ENCODE measurements around the gene ZNF175. TPM values are rescaled to one million over a fixed set of nuclear protein-coding genes. Genes with fewer than 3 reads are reported as not detected.

Gene ZNF175
- total RNA-seq, 4 donors from 2014 or later, result 4.1 to 17.8 (median 9.3) TPM

DNA sequence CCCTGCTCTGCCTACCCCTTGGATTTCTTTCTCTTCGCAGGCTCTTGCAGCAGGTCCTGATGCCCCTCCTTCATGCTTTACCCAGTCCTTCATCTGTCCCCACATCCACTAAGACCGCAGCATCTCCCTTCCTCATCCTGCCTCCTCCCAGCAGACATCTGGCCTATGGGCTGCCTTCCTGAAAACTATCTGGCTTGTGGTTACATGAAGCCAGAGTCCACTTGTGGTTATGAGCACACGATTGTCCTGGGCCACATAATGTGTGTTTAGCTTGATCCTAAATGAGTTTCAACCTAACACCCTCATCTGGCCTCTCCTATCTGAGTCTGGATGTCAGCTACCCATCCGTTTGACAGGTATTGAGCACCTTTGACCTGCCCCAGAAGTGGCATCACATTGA lies 5.5 kb upstream of the ZNF175 start:
- H3K36me3 ChIP-seq, result no peaks in the 10 kb centered on the region
- no peak overlapping the region for H3K27ac ChIP-seq
- H3K4me3 ChIP-seq, result no peak overlapping the region
- H3K27me3 ChIP-seq, result no peaks in the 10 kb centered on the region
- no peak for TF ChIP-seq CTCF (IDR thresholded peaks at IDR 0.05)
- TF ChIP-seq POLR2A (IDR thresholded peaks at IDR 0.05), result no peak
- DNase-seq, result no peak
- no peaks in the 10 kb centered on the region for H3K4me1 ChIP-seq
- intact Hi-C loops (cut with DNase I; ENCODE audit: low total_unique reads), result no loop called here
- H3K9me3 ChIP-seq, result no peaks in the 10 kb centered on the region

DNA sequence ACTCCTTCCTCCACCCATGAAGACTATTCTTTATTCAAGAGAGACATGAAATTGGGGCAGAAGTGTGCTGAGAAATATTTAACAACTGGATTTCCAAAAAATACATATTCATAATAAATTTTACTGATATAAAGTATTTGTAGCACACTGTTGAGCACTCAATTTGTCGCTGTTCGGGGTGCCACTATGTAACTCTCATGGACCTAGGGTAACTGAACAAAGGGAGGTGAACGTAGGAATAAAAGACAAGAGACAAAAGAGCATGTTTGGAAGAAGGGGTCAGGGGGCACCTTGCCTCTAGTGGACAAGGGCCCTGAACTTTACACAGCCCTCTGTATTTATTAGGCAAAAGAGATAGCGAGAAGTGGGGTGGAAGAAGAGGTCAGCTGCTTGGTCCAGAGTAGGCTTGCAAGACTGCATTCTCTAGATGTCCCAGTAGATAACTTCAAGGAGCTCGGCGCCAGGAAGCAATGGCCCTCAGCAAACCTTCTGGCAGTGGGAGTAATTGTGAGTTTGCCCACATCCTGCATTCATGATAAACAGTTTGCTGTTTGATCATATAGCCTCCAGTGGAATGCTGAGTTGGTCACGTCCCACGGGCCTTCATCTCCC lies 4.5 kb upstream of the ZNF175 start:
- Histone ChIP-seq H3K27me3 (no peaks in the 10 kb centered on the region), H3K9me3 (no peaks in the 10 kb centered on the region), H3K4me3 (no peak overlapping the region), H3K4me1 (no peaks in the 10 kb centered on the region), H3K27ac (no peak overlapping the region), H3K36me3 (no peaks in the 10 kb centered on the region)
- no peak for DNase-seq
- intact Hi-C loops (cut with DNase I; ENCODE audit: low total_unique reads), result no loop called here
- no peak for TF ChIP-seq CTCF (IDR thresholded peaks at IDR 0.05)
- no peak for TF ChIP-seq POLR2A (IDR thresholded peaks at IDR 0.05)

- Histone ChIP-seq H3K9me3 (no peaks in the 10 kb centered on the region), H3K27me3 (no peaks in the 10 kb centered on the region), H3K4me3 (no peak overlapping the region), H3K4me1 (peaks cover 0 to 3% of the 10 kb centered on the region in 2 donors), H3K36me3 (no peaks in the 10 kb centered on the region), H3K27ac (no peak overlapping the region)
- DNase-seq, result no peak
- intact Hi-C loops (cut with DNase I; ENCODE audit: low total_unique reads), result no loop called here
- TF ChIP-seq POLR2A (IDR thresholded peaks at IDR 0.05) (no peak), CTCF (IDR thresholded peaks at IDR 0.05) (no peak)
Observed at GRCh38 chr19:51567583-51567982, 3.5 kb upstream of the ZNF175 start.

DNA sequence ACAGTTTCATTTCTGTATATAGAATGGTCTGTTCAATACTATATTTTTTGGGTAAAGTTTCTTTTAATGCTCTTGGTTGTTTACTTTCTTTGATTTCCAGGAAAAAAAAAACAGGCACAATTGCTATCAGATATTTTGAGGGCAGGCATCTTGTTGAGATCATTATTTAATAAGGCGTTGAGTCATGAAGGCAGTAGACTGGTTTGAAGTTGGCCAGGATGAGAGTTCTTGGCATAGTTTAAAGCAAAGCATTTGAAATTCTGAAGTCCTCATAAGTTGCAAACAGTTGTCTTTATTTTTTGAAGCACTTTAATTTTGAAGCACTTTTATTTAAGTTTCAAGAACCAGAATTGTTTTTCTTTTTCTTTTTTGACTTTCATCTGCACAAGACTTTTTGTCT lies 2.6 kb upstream of the ZNF175 start:
- Histone ChIP-seq H3K4me1 (peaks cover 0 to 6% of the 10 kb centered on the region in 2 donors), H3K36me3 (no peaks in the 10 kb centered on the region), H3K27ac (no peak overlapping the region), H3K9me3 (no peaks in the 10 kb centered on the region), H3K27me3 (no peaks in the 10 kb centered on the region), H3K4me3 (no peak overlapping the region)
- TF ChIP-seq POLR2A (IDR thresholded peaks at IDR 0.05) (no peak), CTCF (IDR thresholded peaks at IDR 0.05) (no peak)
- DNase-seq, result no peak
- intact Hi-C loops (cut with DNase I; ENCODE audit: low total_unique reads), result no loop called here

DNA sequence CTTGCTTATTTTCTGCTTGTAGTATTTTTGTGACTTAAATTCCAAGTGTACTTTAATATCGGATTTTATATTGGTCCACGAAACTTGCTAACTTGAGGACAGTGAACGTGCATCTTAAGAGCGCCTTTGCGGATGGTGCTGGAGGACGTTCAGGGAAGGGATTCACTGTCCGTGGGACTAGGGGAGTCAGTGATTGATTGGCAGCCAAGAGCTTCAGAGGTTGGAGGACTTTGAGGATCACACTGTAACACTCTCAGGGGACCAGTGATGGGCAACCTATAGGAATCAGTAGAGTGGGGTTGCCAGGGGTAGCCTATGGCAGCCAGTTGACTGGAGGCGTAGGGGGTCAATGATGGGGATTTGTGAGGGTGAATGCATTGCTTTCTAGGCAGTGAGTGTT lies 516 bp downstream of the ZNF175 start:
- Histone ChIP-seq H3K27ac (peak overlapping the region; percentile 51 to 63), H3K4me3 (peak overlapping the region; percentile 69 to 73), H3K27me3 (no peaks in the 10 kb centered on the region), H3K36me3 (no peaks in the 10 kb centered on the region), H3K9me3 (no peaks in the 10 kb centered on the region), H3K4me1 (peaks cover 0 to 6% of the 10 kb centered on the region in 2 donors)
- intact Hi-C loops (cut with DNase I; ENCODE audit: low total_unique reads), result no loop called here
- TF ChIP-seq POLR2A (IDR thresholded peaks at IDR 0.05), result no peak
- DNase-seq, result no peak

- Histone ChIP-seq H3K4me1 (peaks cover 0 to 6% of the 10 kb centered on the region in 2 donors), H3K36me3 (no peaks in the 10 kb centered on the region), H3K27me3 (no peaks in the 10 kb centered on the region), H3K9me3 (no peaks in the 10 kb centered on the region), H3K27ac (no peak overlapping the region), H3K4me3 (no peak overlapping the region)
- intact Hi-C loops (cut with DNase I; ENCODE audit: low total_unique reads), result no loop called here
- no peak for DNase-seq
- TF ChIP-seq CTCF (IDR thresholded peaks at IDR 0.05) (no peak), POLR2A (IDR thresholded peaks at IDR 0.05) (no peak)
Observed at GRCh38 chr19:51572410-51572809, 1.3 kb downstream of the ZNF175 start.
